Measurements from ENCODE around the gene SPATA16. TPM values are rescaled to one million over a fixed set of nuclear protein-coding genes. Genes with fewer than 3 reads are reported as not detected.

SPATA16 gene
- total and polyA plus RNA-seq, 2 experiments from 2014 or later: not detected

GRCh38 chr3:172931746-172932285, 209.2 kb downstream of the SPATA16 start:
- Histone ChIP-seq H2AFZ (no peak overlapping the region), H3K4me3 (no peak overlapping the region), H4K20me1 (replicated peaks; ENCODE audit: insufficient read depth) (no peaks in the 10 kb centered on the region), H3K27ac (ENCODE audit: low read depth) (no peak overlapping the region), H3K4me1 (ENCODE audit: insufficient read depth) (no peaks in the 10 kb centered on the region), H3K4me2 (no peak overlapping the region), H3K27me3 (ENCODE audit: insufficient read depth) (no peaks in the 10 kb centered on the region), H3K36me3 (ENCODE audit: insufficient read depth) (no peaks in the 10 kb centered on the region), H3K9me2 (ENCODE audit: insufficient read depth) (no peaks in the 10 kb centered on the region), H3F3A (replicated peaks; ENCODE audit: low read depth) (no peaks in the 10 kb centered on the region), H3K79me2 (replicated peaks; ENCODE audit: insufficient read depth) (no peaks in the 10 kb centered on the region)
- no peak overlapping the region for H3K27ac Mint-ChIP-seq
- ATAC-seq (no peak), DNase-seq (ENCODE audit: low spot score) (no peak)
- no peaks in the 10 kb centered on the region for H3K36me3 Mint-ChIP-seq (ENCODE audit: low read depth)
- H3K9me3 Mint-ChIP-seq: no peaks in the 10 kb centered on the region
- TF ChIP-seq POLR2AphosphoS5 (IDR thresholded peaks at IDR 0.05; ENCODE audit: low read depth): no peak
- no peak for TF ChIP-seq ETS1 (IDR thresholded peaks at IDR 0.05)
- no peak for TF ChIP-seq NANOG (IDR thresholded peaks at IDR 0.05; ENCODE audit: borderline replicate concordance)
- TF ChIP-seq STAT1 (IDR thresholded peaks at IDR 0.05; ENCODE audit: unreplicated experiment): no peak
- no peak for TF ChIP-seq ZNF462 (CRISPR knock-in tag; IDR thresholded peaks at IDR 0.05)
- no peak for TF ChIP-seq CREB1 (CRISPR knock-in tag; IDR thresholded peaks at IDR 0.05; ENCODE audit: low read depth)
- TF ChIP-seq JUNB (IDR thresholded peaks at IDR 0.05; ENCODE audit: unreplicated experiment): no peak
- TF ChIP-seq ZNF331 (CRISPR knock-in tag; IDR thresholded peaks at IDR 0.05; ENCODE audit: low read depth): no peak
- no peak for TF ChIP-seq CTCF (conservative IDR thresholded peaks at IDR 0.05; ENCODE audit: low read depth in 2 of 2)
- TF ChIP-seq EZH2 (IDR thresholded peaks at IDR 0.05; ENCODE audit: low read depth, unreplicated experiment): no peak
- TF ChIP-seq REST (IDR thresholded peaks at IDR 0.05; ENCODE audit: unreplicated experiment): no peak
- no peak for TF ChIP-seq ZNF114 (CRISPR knock-in tag; IDR thresholded peaks at IDR 0.05)
- no peak for TF ChIP-seq EZH2phosphoT487 (IDR thresholded peaks at IDR 0.05; ENCODE audit: unreplicated experiment)
- no peak overlapping the region for H3K4me3 Mint-ChIP-seq
- no peaks in the 10 kb centered on the region for H3K4me1 Mint-ChIP-seq
- H3K27me3 Mint-ChIP-seq (ENCODE audit: insufficient read depth, low read depth, poor library complexity): no peaks in the 10 kb centered on the region
